Suprapubic skin (tissue), 4 donors: Measurements from ENCODE around the gene ELOVL3. TPM values are rescaled to one million over a fixed set of nuclear protein-coding genes. Genes with fewer than 3 reads are reported as not detected.

Experiments used
- DNase-seq, 2 donors: peaks; one replicate each; pipeline ENCODE4 v3.0.0-alpha.2; 2019; ENCODE audit warnings: low spot score in 2 of 2
- H3K27ac ChIP-seq: fragments of 200-600 bp; sonication (generic); one replicate; pipeline ENCODE4 v1.5.1; 2019
- H3K27me3 ChIP-seq: fragments of 200-600 bp; sonication (generic); one replicate; pipeline ENCODE4 v1.5.1; 2019
- H3K36me3 ChIP-seq: fragments of 200-600 bp; sonication (generic); one replicate; pipeline ENCODE4 v1.5.1; 2019
- H3K4me1 ChIP-seq: fragments of 200-600 bp; sonication (generic); one replicate; pipeline ENCODE4 v1.5.1; 2019
- H3K4me3 ChIP-seq: fragments of 200-600 bp; sonication (generic); one replicate; pipeline ENCODE4 v1.5.1; 2019; ENCODE audit warnings: mild to moderate bottlenecking
- H3K9me3 ChIP-seq: fragments of 200-600 bp; sonication (generic); one replicate; pipeline ENCODE4 v1.5.1; 2019
- CTCF ChIP-seq, 2 donors: fragments of 200-600 bp in 1 of 2; fragments of 450-650 bp in 1 of 2; sonication (generic) in 1 of 2; IDR thresholded peaks; one replicate each; pipeline ENCODE4 v1.5.1; 2016 to 2019; ENCODE audit warnings: antibody characterized with exemption in 2 of 2, mild to moderate bottlenecking in 1 of 2, moderate library complexity in 1 of 2
- EP300 ChIP-seq: sonication (generic); formaldehyde crosslinking; IDR thresholded peaks from one replicate; pipeline ENCODE4 v1.6.1; 2017; ENCODE audit warnings: antibody characterized with exemption
- POLR2A ChIP-seq, 2 donors: fragments of 450-650 bp; IDR thresholded peaks; one replicate each; pipeline ENCODE4 v1.6.1; 2017; ENCODE audit warnings: antibody characterized with exemption in 2 of 2, mild to moderate bottlenecking in 2 of 2, moderate library complexity in 2 of 2
- POLR2AphosphoS5 ChIP-seq, 3 donors: sonication (generic); formaldehyde crosslinking; IDR thresholded peaks; one replicate each; pipeline ENCODE4 v1.6.1; 2017; ENCODE audit warnings: antibody characterized with exemption in 3 of 3
- WGBS: methylation state at CpG from one replicate; pipeline ENCODE4 v1.1.5; 2018; 5-methylcytosine and 5-hydroxymethylcytosine counted together
- total RNA-seq, 4 donors: library from RNA; depleted of rRNA; stranded (reverse); fragments of >200 nt; gene quantifications; one replicate each; pipeline ENCODE4 v1.1.0, GENCODE V29; 2016

ELOVL3 gene
- total RNA-seq, 4 donors from 2014 or later, result 16.9 to 84.1 (median 56.5) TPM

- peak overlapping the region; percentile 59 for H3K4me3 ChIP-seq
- TF ChIP-seq EP300 (no peak), POLR2A (IDR thresholded peaks at IDR 0.05) (no peak), CTCF (IDR thresholded peaks at IDR 0.05) (no peak), POLR2AphosphoS5 (IDR thresholded peaks at IDR 0.05) (no peak)
- no peaks in the 10 kb centered on the region for H3K36me3 ChIP-seq
- WGBS, result 13% methylated on average over 7 of the region's 7 CpGs
- peaks cover 37% of the 10 kb centered on the region for H3K4me1 ChIP-seq
- no peak overlapping the region for H3K27ac ChIP-seq
- no peak for DNase-seq
- no peaks in the 10 kb centered on the region for H3K9me3 ChIP-seq
- H3K27me3 ChIP-seq, result no peaks in the 10 kb centered on the region
Measured at GRCh38 chr10:102242118-102242485, 16.0 kb downstream of the ELOVL3 start.

DNA sequence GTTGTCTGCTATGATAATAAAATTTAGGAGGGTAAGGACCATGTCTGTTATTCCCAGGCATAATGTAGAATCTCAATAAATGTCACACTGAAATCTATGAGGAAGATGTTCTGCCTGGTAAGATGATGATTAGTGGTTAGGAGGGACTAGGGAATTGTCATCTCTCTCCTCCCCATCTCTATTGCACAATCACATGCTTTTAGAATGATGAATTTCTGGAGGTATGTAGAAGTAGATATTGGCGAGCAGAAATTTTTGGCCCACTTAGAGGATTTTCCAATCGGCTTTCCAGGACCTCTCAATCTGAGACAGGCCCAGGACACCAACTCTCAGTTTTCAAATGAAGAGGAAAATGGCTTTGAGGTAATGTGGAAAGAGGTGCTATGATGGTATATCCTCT is 17.2 kb downstream of the ELOVL3 start:
- DNase-seq, result no peak
- no peak overlapping the region for H3K4me3 ChIP-seq
- WGBS, result 42% methylated on average over 2 of the region's 2 CpGs
- H3K27ac ChIP-seq, result no peak overlapping the region
- no peaks in the 10 kb centered on the region for H3K9me3 ChIP-seq
- peaks cover 49% of the 10 kb centered on the region for H3K4me1 ChIP-seq
- no peaks in the 10 kb centered on the region for H3K27me3 ChIP-seq
- no peak for TF ChIP-seq CTCF (IDR thresholded peaks at IDR 0.05)
- TF ChIP-seq POLR2AphosphoS5 (IDR thresholded peaks at IDR 0.05), result no peak
- TF ChIP-seq EP300, result no peak
- TF ChIP-seq POLR2A (IDR thresholded peaks at IDR 0.05), result no peak
- no peaks in the 10 kb centered on the region for H3K36me3 ChIP-seq

DNA sequence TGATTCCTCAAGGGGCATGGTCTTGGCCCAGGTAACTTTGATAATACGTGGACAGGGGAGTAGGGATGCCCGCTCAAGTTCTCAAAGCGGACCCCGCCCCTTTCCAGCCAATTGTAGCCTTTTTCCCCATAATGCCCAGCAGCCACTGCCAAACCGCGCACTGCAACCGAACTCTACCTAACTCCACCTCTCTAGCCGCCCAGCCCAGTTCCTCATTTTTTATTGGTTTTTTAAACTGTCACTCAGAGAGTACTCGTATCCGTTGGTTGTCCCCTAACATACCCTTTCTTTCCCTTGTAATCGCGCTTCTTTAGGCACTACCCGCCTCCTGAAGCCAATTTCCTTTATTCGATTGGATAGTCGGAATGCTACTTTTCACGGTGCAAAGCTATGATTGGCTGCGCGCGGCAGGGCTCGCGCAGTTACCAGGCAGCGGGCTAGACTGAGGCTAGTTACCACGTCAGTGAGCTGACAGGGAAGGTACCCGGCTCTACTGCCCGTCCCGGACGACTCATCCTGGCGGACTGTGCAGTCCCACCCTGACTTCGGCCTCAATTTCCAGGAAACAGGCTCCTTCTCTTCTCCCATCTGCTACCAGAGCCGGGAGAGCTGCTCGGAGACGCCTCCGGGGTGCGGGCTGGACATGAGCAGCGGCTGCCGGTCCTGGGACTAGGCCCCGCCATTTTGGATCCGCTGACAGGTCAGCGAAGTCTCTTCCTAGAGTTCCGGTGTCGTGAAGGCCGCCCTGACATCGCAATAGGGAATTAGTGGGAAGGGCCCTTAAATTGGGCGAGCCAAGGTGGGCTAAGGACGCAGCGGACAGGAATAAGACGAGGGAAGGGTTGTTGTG is 19.2 kb downstream of the ELOVL3 start, which contains the start of gene GBF1:
GBF1 (plus strand) TSS at position 451 of the 850 bp plus-strand sequence. CDS start 13,407 bp downstream, outside the sequence.
- WGBS, result under 1% methylated on average over 46 of the region's 47 CpGs
- no peaks in the 10 kb centered on the region for H3K27me3 ChIP-seq
- H3K36me3 ChIP-seq, result no peaks in the 10 kb centered on the region

GRCh38 chr10:102245932-102246251 is 19.8 kb downstream of the ELOVL3 start:
- Histone ChIP-seq H3K36me3 (no peaks in the 10 kb centered on the region), H3K27me3 (no peaks in the 10 kb centered on the region), H3K4me3 (peak overlapping the region; percentile 64), H3K27ac (peak overlapping the region; percentile 81), H3K9me3 (no peaks in the 10 kb centered on the region), H3K4me1 (peaks cover 55% of the 10 kb centered on the region)
- TF ChIP-seq POLR2AphosphoS5 (IDR thresholded peaks at IDR 0.05) (no peak), POLR2A (IDR thresholded peaks at IDR 0.05) (no peak), EP300 (no peak), CTCF (IDR thresholded peaks at IDR 0.05) (no peak)
- no peak for DNase-seq
- 0% methylated on average over 4 of the region's 4 CpGs for WGBS

More for the DNA sequence above, 19.2 kb downstream of the ELOVL3 start, which contains the start of gene GBF1:
- Histone ChIP-seq H3K4me3 (peak within 1 kb of the TSS; percentile 64), H3K9me3 (no peaks in the 10 kb centered on the region), H3K4me1 (peaks cover 59% of the 10 kb centered on the region), H3K27ac (peak within 1 kb of the TSS; percentile 81)
- DNase-seq, result peak; percentile 96
- no peak for TF ChIP-seq CTCF (IDR thresholded peaks at IDR 0.05)
- peak; percentile 10 to 84 (median 60) for TF ChIP-seq POLR2AphosphoS5 (IDR thresholded peaks at IDR 0.05)
- TF ChIP-seq POLR2A (IDR thresholded peaks at IDR 0.05), result peak; percentile 46 to 88

DNA sequence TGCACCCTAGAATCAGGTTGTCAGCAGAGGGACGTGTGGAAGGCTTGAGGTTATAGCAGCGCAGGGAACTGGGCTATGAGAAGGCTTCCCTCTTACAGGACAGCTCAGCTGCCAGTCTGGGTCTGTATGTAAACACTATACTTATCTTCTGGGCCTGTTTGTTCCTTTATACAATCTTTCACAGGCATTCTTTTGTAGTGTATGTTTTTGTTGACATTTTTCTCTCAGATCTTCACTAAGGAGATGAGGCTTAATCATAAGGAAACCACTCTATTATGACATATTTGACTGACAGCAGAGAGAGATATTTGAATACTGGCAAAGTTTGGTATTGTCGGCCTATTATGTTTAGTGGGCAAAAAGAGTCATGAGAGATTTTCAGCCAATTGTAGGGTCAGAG is 20.2 kb downstream of the ELOVL3 start:
- peak overlapping the region; percentile 64 for H3K4me3 ChIP-seq
- DNase-seq, result no peak
- no peaks in the 10 kb centered on the region for H3K9me3 ChIP-seq
- H3K36me3 ChIP-seq, result no peaks in the 10 kb centered on the region
- TF ChIP-seq EP300 (no peak), POLR2AphosphoS5 (IDR thresholded peaks at IDR 0.05) (no peak), POLR2A (IDR thresholded peaks at IDR 0.05) (no peak), CTCF (IDR thresholded peaks at IDR 0.05) (no peak)
- no peaks in the 10 kb centered on the region for H3K27me3 ChIP-seq
- H3K27ac ChIP-seq, result peak overlapping the region; percentile 81
- H3K4me1 ChIP-seq, result peaks cover 52% of the 10 kb centered on the region
- WGBS, result 15% methylated on average over 3 of the region's 3 CpGs
